SU-DHL-6 (cell line): ENCODE results near the gene HSPBP1.

Experiments used
- EZH2phosphoT487 ChIP-seq: fragments of 200-600 bp; sonication (generic), shearing (Covaris generic); conservative IDR thresholded peaks from 2 replicates; pipeline ENCODE4 v1.6.1; 2018; ENCODE audit warnings: mild to moderate bottlenecking, antibody characterized with exemption, low read length, moderate library complexity, mixed read lengths
- TF ChIP-seq, protein P1 (sequence below): fragments of 200-600 bp; sonication (generic); IDR thresholded peaks from one replicate; pipeline ENCODE4 v1.5.1; 2017; ENCODE audit warnings: antibody characterized with exemption, mild to moderate bottlenecking, low read length, moderate library complexity; ENCODE audit not compliant: insufficient read depth, poor library complexity, severe bottlenecking

DNA sequence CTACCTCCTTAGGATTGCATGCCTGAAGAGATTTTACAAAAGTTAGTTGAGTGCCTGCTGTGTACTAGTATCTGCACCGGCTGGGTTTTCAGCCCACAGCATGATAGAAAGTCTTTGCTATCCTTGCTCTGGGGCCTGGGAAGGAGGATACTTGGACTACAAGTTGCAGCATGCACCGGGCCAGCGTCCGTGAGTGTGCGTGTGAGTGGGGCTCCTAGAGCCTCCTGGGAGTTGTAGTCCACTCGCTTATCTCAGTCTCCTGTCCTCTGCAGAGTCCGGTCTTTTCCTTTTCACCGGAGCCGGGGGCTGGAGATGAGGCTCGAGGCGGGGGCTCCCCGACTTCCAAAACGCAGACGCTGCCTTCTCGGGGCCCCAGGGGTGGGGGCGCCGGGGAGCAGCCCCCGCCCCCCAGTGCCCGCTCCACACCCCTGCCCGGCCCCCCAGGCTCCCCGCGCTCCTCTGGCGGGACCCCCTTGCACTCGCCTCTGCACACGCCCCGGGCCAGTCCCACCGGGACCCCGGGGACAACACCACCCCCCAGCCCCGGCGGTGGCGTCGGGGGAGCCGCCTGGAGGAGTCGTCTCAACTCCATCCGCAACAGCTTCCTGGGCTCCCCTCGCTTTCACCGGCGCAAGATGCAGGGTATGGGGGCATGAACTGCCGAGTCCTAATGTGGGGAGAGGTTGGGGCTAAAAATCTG is 24.5 kb upstream of the HSPBP1 start:
- TF ChIP-seq, protein P1, sequence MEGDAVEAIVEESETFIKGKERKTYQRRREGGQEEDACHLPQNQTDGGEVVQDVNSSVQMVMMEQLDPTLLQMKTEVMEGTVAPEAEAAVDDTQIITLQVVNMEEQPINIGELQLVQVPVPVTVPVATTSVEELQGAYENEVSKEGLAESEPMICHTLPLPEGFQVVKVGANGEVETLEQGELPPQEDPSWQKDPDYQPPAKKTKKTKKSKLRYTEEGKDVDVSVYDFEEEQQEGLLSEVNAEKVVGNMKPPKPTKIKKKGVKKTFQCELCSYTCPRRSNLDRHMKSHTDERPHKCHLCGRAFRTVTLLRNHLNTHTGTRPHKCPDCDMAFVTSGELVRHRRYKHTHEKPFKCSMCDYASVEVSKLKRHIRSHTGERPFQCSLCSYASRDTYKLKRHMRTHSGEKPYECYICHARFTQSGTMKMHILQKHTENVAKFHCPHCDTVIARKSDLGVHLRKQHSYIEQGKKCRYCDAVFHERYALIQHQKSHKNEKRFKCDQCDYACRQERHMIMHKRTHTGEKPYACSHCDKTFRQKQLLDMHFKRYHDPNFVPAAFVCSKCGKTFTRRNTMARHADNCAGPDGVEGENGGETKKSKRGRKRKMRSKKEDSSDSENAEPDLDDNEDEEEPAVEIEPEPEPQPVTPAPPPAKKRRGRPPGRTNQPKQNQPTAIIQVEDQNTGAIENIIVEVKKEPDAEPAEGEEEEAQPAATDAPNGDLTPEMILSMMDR, result no peak
- TF ChIP-seq EZH2phosphoT487, result no peak
